Fibroblast of lung (primary cell): ENCODE results near the gene S100A10. TPM values are rescaled to one million over a fixed set of nuclear protein-coding genes. Genes with fewer than 3 reads are reported as not detected.

ENCODE experiments used
- DNase-seq, 2 donors: peaks; one replicate each; pipeline versions ENCODE4 v3.0.0 to v3.0.0-alpha.2; 2010; ENCODE audit warnings: low read depth in 2 of 2
- H2AFZ ChIP-seq: 2 replicates; pipeline ENCODE4 v1.5.1; 2012; ENCODE audit warnings: low read length, control low read depth, inconsistent platforms
- H3K27ac ChIP-seq: 2 replicates; pipeline ENCODE4 v1.5.1; 2011; ENCODE audit warnings: low read length, control low read depth; ENCODE audit not compliant: insufficient read depth
- H3K27me3 ChIP-seq: 2 replicates; pipeline ENCODE4 v1.5.1; 2011; ENCODE audit warnings: mild to moderate bottlenecking, low read length; ENCODE audit not compliant: control insufficient read depth, insufficient read depth
- H3K36me3 ChIP-seq: 2 replicates; pipeline ENCODE4 v1.5.1; 2011; ENCODE audit warnings: low read length; ENCODE audit not compliant: control insufficient read depth, insufficient read depth
- H3K4me1 ChIP-seq: 2 replicates; pipeline ENCODE4 v1.5.1; 2011; ENCODE audit warnings: low read length; ENCODE audit not compliant: control insufficient read depth, insufficient read depth; ENCODE audit errors: extremely low read depth
- H3K4me2 ChIP-seq: 2 replicates; pipeline ENCODE4 v1.5.1; 2011; ENCODE audit warnings: low read length, control low read depth; ENCODE audit not compliant: insufficient read depth; ENCODE audit errors: extremely low read depth
- H3K4me3 ChIP-seq, 4 experiments: fragments of 200-600 bp in 1 of 4; sonication (generic) in 1 of 4; replicated peaks in 1 of 4; 2 replicates each; pipeline ENCODE4 v1.5.1; 2011 to 2016; ENCODE audit warnings: low read length in 4 of 4, low read depth in 3 of 4, mild to moderate bottlenecking in 3 of 4, control low read depth in 2 of 4, inconsistent platforms in 1 of 4, mixed read lengths in 1 of 4; ENCODE audit not compliant: insufficient read depth in 1 of 4; ENCODE audit errors: control extremely low read depth in 1 of 4
- H3K79me2 ChIP-seq: 2 replicates; pipeline ENCODE4 v1.5.1; 2012; ENCODE audit warnings: mild to moderate bottlenecking, low read length, inconsistent platforms; ENCODE audit not compliant: control insufficient read depth, insufficient read depth
- H3K9ac ChIP-seq: 2 replicates; pipeline ENCODE4 v1.5.1; 2011; ENCODE audit warnings: mild to moderate bottlenecking, low read length, control low read depth; ENCODE audit not compliant: insufficient read depth
- H3K9me3 ChIP-seq: 2 replicates; pipeline ENCODE4 v1.5.1; 2012; ENCODE audit warnings: low read depth, low read length; ENCODE audit not compliant: control insufficient read depth, insufficient read depth
- H4K20me1 ChIP-seq: 2 replicates; pipeline ENCODE4 v1.5.1; 2011; ENCODE audit warnings: low read length; ENCODE audit not compliant: control insufficient read depth, insufficient read depth; ENCODE audit errors: extremely low read depth
- EZH2 ChIP-seq: IDR thresholded peaks from 2 replicates; pipeline ENCODE4 v1.5.1; 2012; ENCODE audit warnings: low read length, control low read depth, mild to moderate bottlenecking; ENCODE audit errors: missing control alignments
- polyA plus RNA-seq, 2 donors: library from polyadenylated mRNA; depleted of rRNA in 1 of 2; stranded (reverse) in 1 of 2; unstranded in 1 of 2; fragments of >200 nt; gene quantifications; 2 replicates each; pipeline ENCODE4 v1.2.1, GENCODE V29; 2011 to 2012; ENCODE audit warnings: missing spikeins in 1 of 2
- total RNA-seq: library from RNA; depleted of rRNA; stranded (reverse); fragments of >200 nt; gene quantifications from 2 replicates; pipeline ENCODE4 v1.2.1, GENCODE V29; 2014
- TF ChIP-seq, protein P1 (sequence below), 2 donors: IDR thresholded peaks in 1 of 2; conservative IDR thresholded peaks in 1 of 2; 1 replicate in 1 of 2; 2 replicates in 1 of 2; pipeline ENCODE4 v1.5.1; 2011 to 2012; ENCODE audit warnings: low read length in 2 of 2, control low read depth in 1 of 2, inconsistent platforms in 1 of 2, low read depth in 1 of 2, mild to moderate bottlenecking in 1 of 2

The S100A10 gene
- total and polyA plus RNA-seq, 2 donors (not counting 1 experiment from before 2014, with no cell fraction given): 141 to 750 TPM

DNA sequence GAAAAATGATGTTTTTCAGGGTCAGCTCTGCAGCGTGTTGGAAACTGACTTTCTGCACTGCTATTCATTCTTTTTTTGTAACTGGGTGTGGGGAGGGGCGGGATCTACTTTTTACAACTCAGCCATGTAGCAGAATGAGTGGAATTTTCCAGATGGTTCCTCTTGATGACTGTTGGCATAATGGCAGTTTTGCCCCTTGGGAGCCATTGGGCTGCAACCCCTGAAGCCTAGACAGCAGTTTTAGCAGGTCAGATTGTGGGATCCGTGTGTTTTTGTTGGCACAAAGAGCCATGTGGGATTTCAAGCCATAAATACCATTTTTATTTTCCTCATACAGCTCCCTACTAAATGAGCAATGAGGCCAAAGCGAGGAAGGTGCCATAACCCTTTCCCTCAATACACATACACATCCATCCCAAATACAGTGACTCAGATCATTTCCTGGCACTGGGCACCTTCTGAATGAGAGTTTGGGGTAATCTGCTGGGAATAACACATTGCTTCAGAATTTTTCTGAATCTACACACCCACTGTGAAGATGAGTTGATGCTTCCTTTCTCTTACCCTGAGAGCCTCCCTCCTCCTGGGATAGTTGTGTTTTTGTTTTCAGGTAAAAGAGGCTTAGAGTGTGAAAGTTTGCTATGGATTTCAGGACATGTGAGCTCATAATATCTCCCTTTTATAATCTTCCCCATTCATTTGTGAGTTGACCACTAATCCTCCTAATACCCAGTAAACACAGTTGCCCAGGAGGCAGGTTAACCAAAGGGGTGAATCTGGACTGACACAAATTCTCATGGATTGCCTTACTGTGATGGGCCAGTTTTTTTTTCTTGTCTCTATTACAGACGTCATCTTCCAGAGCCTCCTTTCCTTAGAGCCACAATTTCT, 13.1 kb downstream of the S100A10 start:
- H3K4me1 ChIP-seq: peaks cover 9% of the 10 kb centered on the region
- no peak overlapping the region for H3K4me3 ChIP-seq
- H4K20me1 ChIP-seq: no peaks in the 10 kb centered on the region
- H3K36me3 ChIP-seq: peaks cover 16% of the 10 kb centered on the region
- H3K79me2 ChIP-seq: peaks cover 10% of the 10 kb centered on the region
- H3K4me2 ChIP-seq: no peak overlapping the region
- H3K9ac ChIP-seq: no peak overlapping the region
- H3K27ac ChIP-seq: peak overlapping the region; percentile 37
- H3K9me3 ChIP-seq: no peaks in the 10 kb centered on the region
- H2AFZ ChIP-seq: no peak overlapping the region
- DNase-seq: peak; percentile 84 to 92
- H3K27me3 ChIP-seq: no peaks in the 10 kb centered on the region
- TF ChIP-seq, protein P1, sequence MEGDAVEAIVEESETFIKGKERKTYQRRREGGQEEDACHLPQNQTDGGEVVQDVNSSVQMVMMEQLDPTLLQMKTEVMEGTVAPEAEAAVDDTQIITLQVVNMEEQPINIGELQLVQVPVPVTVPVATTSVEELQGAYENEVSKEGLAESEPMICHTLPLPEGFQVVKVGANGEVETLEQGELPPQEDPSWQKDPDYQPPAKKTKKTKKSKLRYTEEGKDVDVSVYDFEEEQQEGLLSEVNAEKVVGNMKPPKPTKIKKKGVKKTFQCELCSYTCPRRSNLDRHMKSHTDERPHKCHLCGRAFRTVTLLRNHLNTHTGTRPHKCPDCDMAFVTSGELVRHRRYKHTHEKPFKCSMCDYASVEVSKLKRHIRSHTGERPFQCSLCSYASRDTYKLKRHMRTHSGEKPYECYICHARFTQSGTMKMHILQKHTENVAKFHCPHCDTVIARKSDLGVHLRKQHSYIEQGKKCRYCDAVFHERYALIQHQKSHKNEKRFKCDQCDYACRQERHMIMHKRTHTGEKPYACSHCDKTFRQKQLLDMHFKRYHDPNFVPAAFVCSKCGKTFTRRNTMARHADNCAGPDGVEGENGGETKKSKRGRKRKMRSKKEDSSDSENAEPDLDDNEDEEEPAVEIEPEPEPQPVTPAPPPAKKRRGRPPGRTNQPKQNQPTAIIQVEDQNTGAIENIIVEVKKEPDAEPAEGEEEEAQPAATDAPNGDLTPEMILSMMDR (conservative IDR thresholded peaks at IDR 0.05 in 1 of 2, IDR thresholded peaks at IDR 0.05 in 1 of 2; ENCODE audit: low read depth in 1 of 2, low read length in 2 of 2): no peak
- no peak for TF ChIP-seq EZH2

- Histone ChIP-seq H3K4me3 (no peak overlapping the region), H3K27me3 (no peaks in the 10 kb centered on the region), H2AFZ (no peak overlapping the region), H3K79me2 (no peaks in the 10 kb centered on the region), H3K9ac (no peak overlapping the region), H4K20me1 (no peaks in the 10 kb centered on the region), H3K27ac (no peak overlapping the region), H3K4me2 (no peak overlapping the region), H3K36me3 (peaks cover 13% of the 10 kb centered on the region), H3K9me3 (no peaks in the 10 kb centered on the region), H3K4me1 (peaks cover 9% of the 10 kb centered on the region)
- DNase-seq: no peak
- no peak for TF ChIP-seq EZH2
- TF ChIP-seq, protein P1 (conservative IDR thresholded peaks at IDR 0.05 in 1 of 2, IDR thresholded peaks at IDR 0.05 in 1 of 2; ENCODE audit: low read depth in 1 of 2, low read length in 2 of 2): no peak
Observed at GRCh38 chr1:151978922-151979321, 14.7 kb downstream of the S100A10 start.

GRCh38 chr1:151977662-151978230, 15.9 kb downstream of the S100A10 start:
- Histone ChIP-seq H3K4me1 (peaks cover 12% of the 10 kb centered on the region), H3K9me3 (no peaks in the 10 kb centered on the region), H3K27ac (no peak overlapping the region), H3K4me2 (no peak overlapping the region), H3K27me3 (no peaks in the 10 kb centered on the region), H3K4me3 (no peak overlapping the region), H3K9ac (no peak overlapping the region), H3K36me3 (peaks cover 10% of the 10 kb centered on the region), H4K20me1 (no peaks in the 10 kb centered on the region), H3K79me2 (no peaks in the 10 kb centered on the region), H2AFZ (no peak overlapping the region)
- TF ChIP-seq, protein P1 (conservative IDR thresholded peaks at IDR 0.05 in 1 of 2, IDR thresholded peaks at IDR 0.05 in 1 of 2; ENCODE audit: low read depth in 1 of 2, low read length in 2 of 2): no peak
- no peak for TF ChIP-seq EZH2
- no peak for DNase-seq
